HepG2 (cell line): ENCODE results near the gene GYPC. TPM values are rescaled to one million over a fixed set of nuclear protein-coding genes. Genes with fewer than 3 reads are reported as not detected.

Experiments
- ATAC-seq: fragments of 200-7000 bp; cut with Tn5 transposase; 3 replicates; pipeline ENCODE4 v1.9.1; 2020; ENCODE audit warnings: mild to moderate bottlenecking, moderate library complexity
- BruUV-seq: library from RNA; stranded (reverse); fragments of 400-500 nt; replicated peaks from 2 replicates; lab custom pipeline; 2021; lab: Mats Ljungman, UMichigan
- CTCF ChIA-PET: fragments of 300-600 bp; formaldehyde crosslinking; extraction: SDS; loops from one replicate; lab custom pipeline; 2021; ENCODE audit warnings: low total read pairs, inconsistent platforms, low intra/inter-chr PET ratio; lab: Yijun Ruan, JAX
- POLR2A ChIA-PET: fragments of 350-600 bp; sonication (Branson Sonifier 250); formaldehyde crosslinking; loops from one replicate; lab custom pipeline; 2020; ENCODE audit warnings: antibody characterized with exemption, inconsistent platforms; lab: Yijun Ruan, JAX
- DNase-seq: peaks from one replicate; pipeline ENCODE4 v3.0.0-alpha.2; 2015; ENCODE audit warnings: low spot score
- FAIRE-seq: peaks from 3 replicates; lab custom pipeline; 2011; peaks lifted over from hg19 to GRCh38; lab: Jason Lieb, UNC
- H2AFZ ChIP-seq: one replicate; pipeline ENCODE4 v1.6.1; 2011; ENCODE audit warnings: low read length, inconsistent platforms
- H3K27ac ChIP-seq: fragments of 300-600 bp; 3 replicates; pipeline ENCODE4 v1.8.0; 2011; ENCODE audit warnings: mixed run types, mild to moderate bottlenecking, mixed read lengths, low read length, inconsistent platforms; ENCODE audit not compliant: insufficient read depth; ENCODE audit errors: extremely low read length
- H3K27me3 ChIP-seq, 2 experiments: fragments of 200-600 bp in 1 of 2; 2 replicates in 1 of 2; 3 replicates in 1 of 2; pipeline versions ENCODE4 v1.6.0 to v1.8.0; 2011; ENCODE audit warnings: low read length in 2 of 2, mild to moderate bottlenecking in 2 of 2, moderate library complexity in 2 of 2, inconsistent platforms in 1 of 2; ENCODE audit not compliant: insufficient read depth in 2 of 2, control insufficient read depth in 1 of 2
- H3K36me3 ChIP-seq, 2 experiments: fragments of 200-600 bp in 1 of 2; replicated peaks in 1 of 2; 2 replicates in 1 of 2; 3 replicates in 1 of 2; pipeline versions ENCODE4 v1.5.1 to v1.8.0; 2011; ENCODE audit warnings: low read length in 2 of 2, inconsistent platforms in 1 of 2; ENCODE audit not compliant: insufficient read depth in 2 of 2, control insufficient read depth in 1 of 2
- H3K4me1 ChIP-seq: 2 replicates; pipeline ENCODE4 v1.5.1; 2012; ENCODE audit warnings: low read length, inconsistent platforms; ENCODE audit not compliant: insufficient read depth
- H3K4me2 ChIP-seq: 2 replicates; pipeline ENCODE4 v1.6.0; 2011; ENCODE audit warnings: low read depth, low read length, inconsistent platforms
- H3K4me3 ChIP-seq, 3 experiments: fragments of 200-600 bp in 1 of 3; sonication (generic), shearing (Covaris generic) in 1 of 3; replicated peaks in 1 of 3; 2 replicates each; pipeline ENCODE4 v1.5.1; 2011 to 2016; ENCODE audit warnings: low read length in 3 of 3, inconsistent platforms in 2 of 3, low read depth in 2 of 3, mild to moderate bottlenecking in 2 of 3, control low read depth in 1 of 3, mixed read lengths in 1 of 3; ENCODE audit not compliant: insufficient read depth in 1 of 3
- H3K79me2 ChIP-seq: one replicate; pipeline ENCODE4 v1.6.1; 2011; ENCODE audit warnings: low read length, inconsistent platforms; ENCODE audit not compliant: insufficient read depth
- H3K9ac ChIP-seq: 2 replicates; pipeline ENCODE4 v1.6.0; 2011; ENCODE audit warnings: mild to moderate bottlenecking, low read depth, low read length, inconsistent platforms; ENCODE audit not compliant: insufficient read depth
- H3K9me3 ChIP-seq: 2 replicates; pipeline ENCODE4 v1.5.1; 2012; ENCODE audit warnings: mild to moderate bottlenecking, low read length
- H4K20me1 ChIP-seq: 2 replicates; pipeline ENCODE4 v1.6.0; 2011; ENCODE audit warnings: inconsistent platforms, mild to moderate bottlenecking, low read length, moderate library complexity; ENCODE audit not compliant: insufficient read depth
- CEBPB ChIP-seq: IDR thresholded peaks from 2 replicates; pipeline ENCODE4 v1.6.1; 2011; ENCODE audit warnings: low read depth, low read length, improper control_type of control experiment, borderline replicate concordance
- DNMT1 ChIP-seq: sonication (generic); formaldehyde crosslinking; IDR thresholded peaks from 2 replicates; pipeline ENCODE4 v1.5.1; 2020; ENCODE audit warnings: mild to moderate bottlenecking, missing genetic modification reagents
- ISL2 ChIP-seq: sonication (generic); formaldehyde crosslinking; IDR thresholded peaks from 2 replicates; pipeline ENCODE4 v1.5.0; 2020; ENCODE audit warnings: missing genetic modification reagents
- POGZ ChIP-seq: sonication (generic); formaldehyde crosslinking; IDR thresholded peaks from 2 replicates; pipeline ENCODE4 v1.4.0; 2020; ENCODE audit warnings: mild to moderate bottlenecking, missing genetic modification reagents
- ZFX ChIP-seq: sonication (generic); formaldehyde crosslinking; IDR thresholded peaks from 2 replicates; pipeline ENCODE4 v1.4.0; 2020; ENCODE audit warnings: mild to moderate bottlenecking, low read depth, missing genetic modification reagents, moderate library complexity
- ZNF501 ChIP-seq: sonication (generic); formaldehyde crosslinking; IDR thresholded peaks from 2 replicates; pipeline ENCODE4 v1.5.1; 2020; ENCODE audit warnings: mild to moderate bottlenecking, moderate library complexity, missing genetic modification reagents
- WGBS: methylation state at CpG from one replicate; pipeline ENCODE4 v1.1.6; 2017; ENCODE audit warnings: low lambda C conversion rate; 5-methylcytosine and 5-hydroxymethylcytosine counted together
- in situ Hi-C: cut with HindIII; loops from 2 replicates; pipeline ENCODE4 v1.10.0; 2017; ENCODE audit warnings: low pct_unique_long_range_greater_than_20kb; ENCODE audit not compliant: extremely low pct_ligation_motif_present
- intact Hi-C: fragments of 100-400 bp; cut with micrococcal nuclease; formaldehyde crosslinking; loops from one replicate; pipeline ENCODE4 v1.10.0; 2022; ENCODE audit not compliant: unreplicated experiment
- polyA plus RNA-seq, 8 experiments: library from polyadenylated mRNA; depleted of rRNA in 3 of 8; stranded (reverse) in 7 of 8; unstranded in 1 of 8; fragments of >200 nt; fragmentation: Illumina TruSeq in 4 of 8; extraction: Trizol in 4 of 8; gene quantifications; 2 replicates each; pipeline versions ENCODE4 v1.2.1 to v1.2.3, GENCODE V29; 2011 to 2016; ENCODE audit warnings: low read depth in 4 of 8, missing spikeins in 1 of 8, mixed read lengths in 1 of 8; ENCODE audit not compliant: insufficient read depth in 1 of 8
- total RNA-seq, 5 experiments: library from RNA; depleted of rRNA; stranded (reverse); fragments of >200 nt; fragmentation: Illumina TruSeq; extraction: Trizol; gene quantifications; 2 replicates each; pipeline ENCODE4 v1.2.3, GENCODE V29; 2016; ENCODE audit warnings: low read depth in 1 of 5

Gene GYPC
- total and polyA plus RNA-seq, 2 of the 13 experiments (the other 11 are each of a cell fraction or from before 2014, with no cell fraction given): not detected

DNA sequence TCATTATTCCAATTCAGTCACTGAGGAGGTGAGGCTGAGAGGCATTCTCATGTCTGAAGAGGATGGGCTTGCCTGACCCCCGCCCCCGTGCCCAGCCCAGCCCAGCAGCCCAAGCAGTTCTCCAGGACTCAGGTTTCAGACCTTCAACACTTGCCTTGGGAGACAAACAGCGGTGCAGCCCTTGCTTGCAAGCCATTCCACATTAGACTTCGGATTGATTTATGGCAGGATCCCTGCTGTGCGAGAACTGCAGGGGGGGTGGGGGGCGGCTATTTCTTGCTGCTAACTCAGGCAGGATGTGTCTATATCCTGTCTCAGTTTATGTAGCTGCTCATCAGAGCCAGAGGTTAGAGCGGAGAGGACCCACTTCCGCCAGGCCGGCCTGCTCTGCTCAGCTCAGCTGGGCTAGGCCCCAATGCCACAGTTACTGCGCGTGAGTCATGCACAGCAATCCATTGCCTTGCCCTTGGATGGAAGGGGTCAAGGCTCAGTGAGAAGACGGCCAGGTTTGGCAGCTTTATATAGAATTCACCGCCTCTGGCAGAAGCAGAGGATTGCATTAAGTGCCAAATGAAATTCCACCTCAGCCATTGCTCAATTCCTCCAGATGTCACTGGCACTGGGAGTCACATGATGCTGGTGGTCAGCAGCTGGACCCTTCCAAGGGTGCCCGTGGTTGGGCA lies 1.8 kb downstream of the GYPC start:
- H2AFZ ChIP-seq: no peak overlapping the region
- 56% methylated on average over 12 of the region's 14 CpGs for WGBS
- no peak overlapping the region for H3K27ac ChIP-seq
- H3K9ac ChIP-seq: no peak overlapping the region
- in situ Hi-C loops (no loop called here), intact Hi-C loops (no loop called here)
- POLR2A ChIA-PET: no interaction called here
- H3K27me3 ChIP-seq: peaks cover 6 to 58% of the 10 kb centered on the region in 2 experiments
- H3K4me1 ChIP-seq: no peaks in the 10 kb centered on the region
- TF ChIP-seq CEBPB (0 out of 2 replicates have a peak, but pooled peaks have one; percentile 8), ZFX (no peak), ZNF501 (no peak), POGZ (CRISPR knock-in tag) (no peak)
- FAIRE-seq (no peak), ATAC-seq (peak; percentile 27; the same call in 2 of the 3 replicates), DNase-seq (no peak)
- H3K36me3 ChIP-seq: no peaks in the 10 kb centered on the region
- CTCF ChIA-PET: no interaction called here
- no peak overlapping the region for H3K4me3 ChIP-seq
- no peak overlapping the region for H3K4me2 ChIP-seq
- BruUV-seq: no TSS peak
- no peaks in the 10 kb centered on the region for H3K9me3 ChIP-seq
- no peaks in the 10 kb centered on the region for H4K20me1 ChIP-seq
- no peaks in the 10 kb centered on the region for H3K79me2 ChIP-seq

DNA sequence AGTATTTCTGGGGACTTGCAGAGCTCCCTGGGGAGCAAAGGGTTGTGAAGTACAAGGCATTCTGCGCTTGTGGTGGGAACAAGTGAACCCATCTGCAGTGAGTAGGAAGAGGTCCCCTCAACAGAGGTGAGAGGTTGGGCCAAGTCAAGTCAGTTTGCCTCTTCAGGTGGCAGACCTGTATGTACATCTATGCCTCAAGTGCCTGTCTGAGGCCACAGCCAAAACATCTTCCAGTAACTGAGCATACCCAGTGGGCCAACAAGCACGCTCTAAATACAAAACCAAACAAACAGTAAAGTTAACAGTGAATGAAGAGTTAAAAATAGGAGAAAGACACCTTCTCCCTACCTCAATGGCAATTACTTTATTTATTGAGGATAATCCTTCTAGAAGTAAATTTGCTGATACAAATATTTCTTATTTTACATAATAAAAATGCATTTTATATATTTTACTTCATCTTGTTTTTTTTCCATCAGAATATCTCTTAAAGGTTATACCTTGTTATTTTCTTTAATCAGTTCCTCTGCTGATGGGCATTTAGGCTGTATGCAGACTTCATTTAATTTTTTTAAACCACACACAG lies 2.5 kb downstream of the GYPC start:
- no peaks in the 10 kb centered on the region for H3K79me2 ChIP-seq
- TF ChIP-seq DNMT1 (CRISPR knock-in tag): no peak
- no peak for TF ChIP-seq ISL2 (CRISPR knock-in tag)
- TF ChIP-seq, all 625 proteins: peak for 0
- Histone ChIP-seq H4K20me1 (no peaks in the 10 kb centered on the region), H3K27ac (no peak overlapping the region), H3K9ac (no peak overlapping the region), H3K36me3 (no peaks in the 10 kb centered on the region), H3K4me2 (no peak overlapping the region), H3K9me3 (no peaks in the 10 kb centered on the region), H2AFZ (no peak overlapping the region), H3K27me3 (peaks cover 6 to 58% of the 10 kb centered on the region in 2 experiments), H3K4me3 (no peak overlapping the region), H3K4me1 (no peaks in the 10 kb centered on the region)
- in situ Hi-C loops: no loop called here
- WGBS: 16% methylated on average over 2 of the region's 2 CpGs
- no peak for DNase-seq
- no peak for FAIRE-seq
- intact Hi-C loops: no loop called here
- CTCF ChIA-PET: no interaction called here
- POLR2A ChIA-PET: no interaction called here
- no TSS peak for BruUV-seq
- no peak for ATAC-seq
